GM12875 (cell line): Measurements from ENCODE around the gene PEAK1.
"Not testable (repeated sequence)": the region's sequence is repeated elsewhere in the genome, so short reads cannot be mapped to it uniquely, and the experiment has no call there.

ENCODE experiments used
- H3K4me3 ChIP-seq: one replicate; pipeline ENCODE4 v1.5.1; 2011; ENCODE audit warnings: low read depth, low read length, control low read depth
- TF ChIP-seq, protein P1 (sequence below): IDR thresholded peaks from 2 replicates; pipeline ENCODE4 v1.5.1; 2011; ENCODE audit warnings: low read depth, mild to moderate bottlenecking, control low read depth, inconsistent platforms, low read length, moderate library complexity, borderline replicate concordance; ENCODE audit not compliant: insufficient read depth

PEAK1 gene

GRCh38 chr15:77410701-77411618 lies 8.9 kb downstream of the PEAK1 start:
- H3K4me3 ChIP-seq, result no peak overlapping the region
- TF ChIP-seq, protein P1, sequence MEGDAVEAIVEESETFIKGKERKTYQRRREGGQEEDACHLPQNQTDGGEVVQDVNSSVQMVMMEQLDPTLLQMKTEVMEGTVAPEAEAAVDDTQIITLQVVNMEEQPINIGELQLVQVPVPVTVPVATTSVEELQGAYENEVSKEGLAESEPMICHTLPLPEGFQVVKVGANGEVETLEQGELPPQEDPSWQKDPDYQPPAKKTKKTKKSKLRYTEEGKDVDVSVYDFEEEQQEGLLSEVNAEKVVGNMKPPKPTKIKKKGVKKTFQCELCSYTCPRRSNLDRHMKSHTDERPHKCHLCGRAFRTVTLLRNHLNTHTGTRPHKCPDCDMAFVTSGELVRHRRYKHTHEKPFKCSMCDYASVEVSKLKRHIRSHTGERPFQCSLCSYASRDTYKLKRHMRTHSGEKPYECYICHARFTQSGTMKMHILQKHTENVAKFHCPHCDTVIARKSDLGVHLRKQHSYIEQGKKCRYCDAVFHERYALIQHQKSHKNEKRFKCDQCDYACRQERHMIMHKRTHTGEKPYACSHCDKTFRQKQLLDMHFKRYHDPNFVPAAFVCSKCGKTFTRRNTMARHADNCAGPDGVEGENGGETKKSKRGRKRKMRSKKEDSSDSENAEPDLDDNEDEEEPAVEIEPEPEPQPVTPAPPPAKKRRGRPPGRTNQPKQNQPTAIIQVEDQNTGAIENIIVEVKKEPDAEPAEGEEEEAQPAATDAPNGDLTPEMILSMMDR, result no peak

GRCh38 chr15:77410157-77410500 lies 9.8 kb downstream of the PEAK1 start:
- not testable (repeated sequence) for H3K4me3 ChIP-seq

DNA sequence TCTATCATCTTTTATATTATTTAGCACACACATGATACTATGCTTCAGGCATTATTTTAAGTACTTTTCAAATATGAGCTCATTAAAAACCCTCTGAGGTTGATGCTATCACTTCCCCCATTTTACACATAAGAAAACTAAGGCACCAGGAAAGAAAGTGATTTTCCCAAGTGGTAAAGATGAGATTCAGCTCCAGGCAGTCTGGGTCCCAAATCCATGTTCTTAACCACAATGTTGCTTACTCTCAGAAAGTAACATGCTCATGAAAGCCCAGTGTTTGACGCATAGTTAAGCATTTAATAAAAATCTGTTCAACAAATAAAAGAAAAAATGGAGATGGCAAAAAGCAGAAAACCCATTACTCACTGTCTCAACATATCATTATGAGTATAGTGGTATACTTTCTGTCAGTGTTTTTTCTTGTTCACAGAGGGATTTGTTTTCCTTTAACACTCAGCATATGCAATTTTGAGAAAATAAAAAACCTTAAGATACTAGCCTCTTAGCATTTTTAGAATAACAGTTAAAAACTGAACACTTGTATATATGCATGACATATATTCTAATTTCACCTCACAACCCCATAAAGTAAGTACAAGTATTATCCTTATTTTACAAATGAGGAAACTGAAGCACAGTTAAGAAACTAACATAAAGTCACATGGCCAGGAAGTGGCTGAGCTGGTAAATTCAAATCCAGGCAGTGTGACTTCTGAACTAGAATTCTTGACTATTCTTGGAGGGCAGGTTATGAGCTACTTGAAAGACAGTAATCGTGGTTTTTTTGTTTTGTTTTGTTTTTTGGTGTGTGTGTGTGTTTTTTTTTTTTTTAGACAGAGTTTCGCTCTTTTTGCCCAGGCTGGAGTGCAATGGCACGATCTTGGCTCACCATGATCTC lies 10.4 kb downstream of the PEAK1 start:
- TF ChIP-seq, protein P1, result no peak

DNA sequence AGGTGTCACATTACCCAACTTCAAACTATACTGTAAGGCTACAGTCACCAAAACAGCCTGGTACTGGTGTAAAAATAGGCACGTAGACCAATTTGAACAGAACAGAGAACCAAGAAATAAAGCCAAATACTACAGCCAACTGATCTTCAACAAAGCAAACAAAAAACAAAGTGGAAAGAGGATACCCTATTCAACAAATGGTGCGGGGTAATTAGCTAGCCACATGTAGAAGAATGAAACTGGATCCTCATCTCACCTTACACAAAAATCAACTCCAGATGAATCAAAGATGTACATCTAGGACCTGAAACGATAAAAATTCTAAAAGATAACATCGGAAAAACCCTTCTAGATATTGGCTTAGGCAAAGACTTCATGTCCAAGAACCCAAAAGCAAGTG lies 13.1 kb downstream of the PEAK1 start:
- H3K4me3 ChIP-seq, result no peak overlapping the region
- TF ChIP-seq, protein P1, result no peak

More for the DNA sequence above, 10.4 kb downstream of the PEAK1 start:
- H3K4me3 ChIP-seq, result no peak overlapping the region

DNA sequence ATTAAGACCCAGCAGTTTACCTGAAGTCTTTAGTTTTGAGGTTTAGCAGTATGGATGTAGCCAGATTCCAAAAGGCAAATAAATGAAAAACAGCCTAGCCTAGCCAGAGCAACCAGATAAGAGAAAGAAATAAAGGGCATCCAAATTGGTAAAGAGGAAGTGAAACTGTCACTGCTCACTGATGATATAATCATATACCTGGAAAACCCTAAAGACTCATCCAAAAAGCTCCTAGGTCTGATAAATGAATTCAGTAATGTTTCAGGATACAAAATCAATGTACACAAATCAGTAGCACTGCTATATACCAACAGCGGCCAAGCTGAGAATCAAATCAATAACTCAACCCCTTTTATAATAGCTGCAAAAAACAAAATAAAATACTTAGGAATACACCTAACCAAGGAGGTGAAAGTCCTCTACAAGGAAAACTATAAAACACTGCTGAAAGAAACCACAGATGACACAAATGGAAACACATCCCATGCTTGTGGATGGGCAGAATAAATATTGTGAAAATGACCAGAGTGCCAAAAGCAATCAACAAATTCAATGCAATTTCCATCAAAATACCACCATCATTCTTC lies 13.6 kb downstream of the PEAK1 start:
- H3K4me3 ChIP-seq, result not testable (repeated sequence)

- no peak overlapping the region for H3K4me3 ChIP-seq
- TF ChIP-seq, protein P1, result no peak
These were observed 17.0 kb downstream of the PEAK1 start for GRCh38 chr15:77402740-77403379.

- no peak overlapping the region for H3K4me3 ChIP-seq
- TF ChIP-seq, protein P1, result no peak
These were observed 19.6 kb downstream of the PEAK1 start for GRCh38 chr15:77400258-77400657.
